HG03175 (cell line): Measurements from ENCODE around the gene CDKL2.
"Not testable (repeated sequence)": the region's sequence is repeated elsewhere in the genome, so short reads cannot be mapped to it uniquely, and the experiment has no call there.

ENCODE experiments used
- ATAC-seq: cut with Tn5 transposase; IDR thresholded peaks from one replicate; pipeline ENCODE4 v1.9.1; 2021; ENCODE audit warnings: mild to moderate bottlenecking, moderate library complexity; ENCODE audit not compliant: unreplicated experiment

Gene CDKL2

DNA sequence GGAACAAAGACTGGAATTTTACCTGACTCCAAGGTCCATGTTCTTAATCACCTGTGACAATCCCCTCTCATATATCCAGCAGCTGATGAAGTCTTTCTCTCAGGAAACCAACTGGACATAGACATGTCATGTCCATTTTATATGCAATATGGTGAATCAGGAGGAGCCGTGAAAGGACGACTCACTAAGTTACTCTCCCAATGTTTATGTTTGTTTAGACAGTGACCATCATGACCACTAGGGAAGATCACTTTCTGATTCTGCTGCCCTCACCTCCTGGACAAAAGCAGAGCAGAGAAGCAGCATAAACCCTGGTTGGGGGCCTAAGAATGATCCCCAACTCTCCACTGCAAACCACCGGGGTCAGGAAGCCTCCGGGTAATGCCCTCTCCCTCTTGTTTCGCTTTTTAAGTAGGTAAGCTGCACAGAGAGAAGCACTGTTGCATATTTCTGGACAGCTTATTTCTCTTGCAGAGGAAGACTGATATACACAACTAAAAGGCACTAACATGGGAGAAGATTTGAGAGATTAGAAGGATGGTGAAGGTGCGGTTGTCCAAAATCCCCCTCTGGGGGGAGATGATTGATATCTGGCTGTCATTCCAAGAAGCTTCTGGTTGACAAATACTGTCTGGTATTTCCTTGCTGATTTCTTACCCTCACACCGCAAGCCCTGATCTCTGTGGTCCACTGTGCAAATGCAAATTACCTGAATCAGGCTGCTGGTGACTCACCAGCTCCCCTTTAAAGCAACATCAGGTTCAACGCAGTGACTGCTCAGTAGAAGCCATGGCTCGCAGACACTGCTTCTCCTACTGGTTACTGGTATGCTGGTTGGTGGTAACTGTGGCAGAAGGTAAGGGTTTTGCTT is 74.8 kb downstream of the CDKL2 start, which contains the start of gene ODAPH:
ODAPH (plus strand) TSS at position 773 of the 871 bp plus-strand sequence; CDS start at position 790, 17 bp downstream.
- ATAC-seq = peak; percentile 91

DNA sequence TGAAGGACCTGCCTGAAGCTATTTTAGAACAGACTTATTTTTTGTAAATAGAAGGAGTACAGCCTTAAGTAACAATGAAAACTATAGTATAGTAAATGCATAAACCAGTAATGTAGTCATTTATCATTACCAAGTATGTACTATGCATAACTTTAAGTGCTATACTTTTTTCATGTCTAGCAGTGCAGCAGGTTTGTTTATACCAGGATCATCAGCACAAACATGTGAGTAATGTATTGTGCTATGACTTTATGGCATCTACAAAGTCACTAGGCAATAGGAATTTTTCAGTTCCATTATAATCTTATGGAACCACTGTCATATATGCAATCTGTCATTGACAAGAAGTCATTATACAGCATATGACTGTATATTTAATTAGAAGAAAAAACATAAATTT is 77.9 kb downstream of the CDKL2 start:
- no peak for ATAC-seq

DNA sequence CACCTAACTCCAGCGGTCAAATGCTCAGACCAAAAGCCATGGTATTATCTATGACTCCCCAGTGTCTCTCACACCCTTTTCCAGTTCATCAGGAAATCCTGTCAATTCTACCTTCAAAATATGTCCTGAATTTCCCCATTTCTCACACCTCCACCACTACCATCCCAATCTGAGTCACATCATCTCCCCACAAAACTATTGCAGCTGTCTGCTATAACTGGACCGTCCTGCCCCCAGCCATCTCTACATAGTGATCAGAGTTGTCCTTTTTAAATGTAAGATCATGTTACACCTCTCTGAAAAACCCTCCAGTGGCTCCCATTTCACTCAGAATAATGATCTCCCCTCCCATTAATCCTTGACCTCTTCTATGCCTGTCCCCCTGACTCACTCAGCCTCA is 81.3 kb downstream of the CDKL2 start:
- no peak for ATAC-seq

- ATAC-seq = no peak
Observed at GRCh38 chr4:75547647-75548387, 82.5 kb downstream of the CDKL2 start.

GRCh38 chr4:75545526-75545925 is 84.8 kb downstream of the CDKL2 start:
- no peak for ATAC-seq

DNA sequence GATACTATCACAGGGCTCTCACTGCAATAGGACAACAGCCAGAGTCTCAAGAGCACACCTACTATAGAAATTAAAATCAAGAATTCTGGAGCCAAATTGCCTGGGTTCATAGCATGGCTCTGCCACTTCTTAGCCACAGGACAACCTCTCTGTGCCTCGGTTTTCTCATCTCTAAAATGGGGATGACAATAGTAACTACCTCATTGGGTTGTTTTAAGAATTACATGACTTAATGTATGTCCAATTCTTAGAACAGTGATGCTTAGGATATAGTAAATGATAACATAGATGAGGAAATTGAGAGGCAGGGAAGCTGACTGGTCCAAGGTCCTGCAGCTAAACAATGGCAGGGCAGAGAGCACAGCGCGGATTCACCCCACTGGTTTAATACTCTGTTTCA is 85.5 kb downstream of the CDKL2 start:
- ATAC-seq = no peak

- not testable (repeated sequence) for ATAC-seq
Observed at GRCh38 chr4:75544220-75544619, 86.1 kb downstream of the CDKL2 start.

DNA sequence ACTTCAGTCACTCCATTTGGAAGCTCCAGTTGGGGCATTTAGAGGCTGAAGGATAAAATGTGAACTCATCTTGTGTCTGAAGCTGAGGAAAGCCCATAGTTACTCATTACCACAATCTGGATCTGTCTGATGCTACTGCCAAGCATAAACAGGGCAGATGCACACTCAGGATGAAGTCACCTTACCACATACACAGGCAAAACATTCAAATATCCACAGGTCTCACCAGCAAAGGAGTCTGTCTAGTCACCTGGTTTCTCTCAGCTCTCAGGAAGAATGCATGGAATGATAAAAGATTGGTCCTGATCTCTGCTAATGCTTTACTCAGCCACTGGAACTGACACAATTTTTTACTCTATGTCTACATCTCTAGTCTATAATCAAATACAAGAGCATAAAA is 87.5 kb downstream of the CDKL2 start:
- no peak for ATAC-seq

DNA sequence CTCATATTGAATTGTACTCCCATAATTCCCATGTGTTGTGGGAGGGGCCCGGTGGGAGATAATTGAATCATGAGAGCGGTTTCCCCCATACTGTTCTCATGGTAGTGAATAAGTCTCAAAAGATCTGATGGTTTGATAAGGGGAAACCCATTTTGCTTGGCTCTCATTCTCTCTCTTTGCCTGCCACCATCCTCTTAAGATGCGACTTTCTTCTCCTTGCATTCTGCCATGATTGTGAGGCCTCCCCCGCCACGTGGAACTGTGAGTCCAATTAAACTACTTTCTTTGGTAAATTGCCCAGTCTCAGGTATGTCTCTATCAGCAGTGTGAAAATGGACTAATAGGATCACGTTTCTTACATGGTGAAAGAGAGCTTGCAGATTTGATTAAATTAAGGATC is 93.0 kb downstream of the CDKL2 start:
- ATAC-seq = not testable (repeated sequence)

DNA sequence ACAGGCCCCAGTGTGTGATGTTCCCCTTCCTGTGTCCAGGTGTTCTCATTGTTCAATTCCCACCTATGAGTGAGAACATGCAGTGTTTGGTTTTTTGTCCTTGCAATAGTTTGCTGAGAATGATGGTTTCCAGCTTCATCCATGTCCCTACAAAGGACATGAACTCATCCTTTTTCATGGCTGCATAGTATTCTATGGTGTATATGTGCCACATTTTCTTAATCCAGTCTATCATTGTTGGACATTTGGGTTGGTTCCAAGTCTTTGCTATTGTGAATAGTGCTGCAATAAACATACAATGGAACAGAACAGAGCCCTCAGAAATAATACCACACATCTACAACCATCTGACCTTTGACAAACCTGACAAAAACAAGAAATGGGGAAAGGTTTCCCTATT is 96.4 kb downstream of the CDKL2 start:
- ATAC-seq = not testable (repeated sequence)

- ATAC-seq = not testable (repeated sequence)
Observed at GRCh38 chr4:75533339-75533887, 96.9 kb downstream of the CDKL2 start.

DNA sequence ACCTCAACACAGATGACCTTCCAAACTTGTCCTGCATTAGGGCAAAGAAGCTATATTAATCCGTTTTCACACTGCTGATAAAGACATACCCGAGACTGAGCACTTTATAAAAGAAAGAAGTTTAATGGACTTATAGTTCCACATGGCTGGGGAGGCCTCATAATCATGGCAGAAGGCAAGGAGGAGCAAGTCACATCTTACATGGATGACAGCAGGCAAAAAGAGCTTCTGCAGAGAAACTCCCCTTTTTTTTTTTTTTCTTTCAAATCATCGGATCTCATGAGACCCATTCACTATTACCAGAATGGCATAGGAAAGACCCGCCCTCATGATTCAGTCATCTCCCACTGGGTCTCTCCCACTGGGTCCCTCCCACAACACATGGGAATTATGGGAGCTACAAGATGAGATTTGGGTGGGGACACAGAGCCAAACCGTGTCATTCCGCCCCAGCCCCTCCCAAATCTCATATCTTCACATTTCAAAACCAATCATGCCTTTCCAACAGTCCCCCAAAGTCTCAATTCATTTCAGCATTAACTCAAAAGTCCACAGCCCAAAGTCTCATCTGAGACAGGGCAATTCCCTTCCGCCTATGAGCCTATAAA is 98.7 kb downstream of the CDKL2 start:
- not testable (repeated sequence) for ATAC-seq

- ATAC-seq = no peak
Observed at GRCh38 chr4:75530556-75531322, 99.6 kb downstream of the CDKL2 start.
